Testis (tissue), 3 donors: ENCODE results near the gene BCL11B. TPM values are rescaled to one million over a fixed set of nuclear protein-coding genes. Genes with fewer than 3 reads are reported as not detected.

ENCODE experiments used
- DNase-seq: peaks from one replicate; pipeline ENCODE4 v3.0.0-alpha.2; 2019
- H3K27ac ChIP-seq, 2 donors: fragments of 200-600 bp; sonication (generic); one replicate each; pipeline ENCODE4 v1.5.1; 2019
- H3K27me3 ChIP-seq: fragments of 200-600 bp; sonication (generic); one replicate; pipeline ENCODE4 v1.5.1; 2019
- H3K36me3 ChIP-seq: fragments of 200-600 bp; sonication (generic); one replicate; pipeline ENCODE4 v1.5.1; 2017; ENCODE audit warnings: low read depth; ENCODE audit errors: missing control alignments
- H3K4me1 ChIP-seq: fragments of 200-600 bp; sonication (generic); one replicate; pipeline ENCODE4 v1.5.1; 2019
- H3K4me3 ChIP-seq, 2 donors: fragments of 200-600 bp; sonication (generic); one replicate each; pipeline ENCODE4 v1.5.1; 2017 to 2019
- H3K9me3 ChIP-seq: fragments of 200-600 bp; sonication (generic); one replicate; pipeline ENCODE4 v1.5.1; 2017
- POLR2A ChIP-seq: fragments of 450-650 bp; IDR thresholded peaks from one replicate; pipeline ENCODE4 v1.6.1; 2017; ENCODE audit warnings: antibody characterized with exemption, mild to moderate bottlenecking, moderate library complexity
- WGBS, 2 donors: methylation state at CpG; one replicate each; pipeline ENCODE4 v1.1.5; 2018; 5-methylcytosine and 5-hydroxymethylcytosine counted together
- intact Hi-C: fragments of 100-400 bp; cut with DNase I; formaldehyde crosslinking; loops from one replicate; pipeline ENCODE4 v1.15.1; 2023; ENCODE audit warnings: low total_unique reads
- polyA plus RNA-seq: library from polyadenylated mRNA; stranded (reverse); fragments of 350-450 nt; fragmentation: Illumina TruSeq; extraction: RNeasy Lipid Tissue Mini Kit (QIAGEN cat#74804); gene quantifications from one replicate; pipeline ENCODE4 v1.2.3, GENCODE V29; 2014; ENCODE audit warnings: low read depth, low replicate concordance; ENCODE audit not compliant: insufficient read depth
- total RNA-seq, 2 donors: library from RNA; depleted of rRNA; stranded (reverse); fragments of >200 nt; gene quantifications; one replicate each; pipeline ENCODE4 v1.2.3, GENCODE V29; 2016
- TF ChIP-seq, protein P1 (sequence below), 3 experiments: fragments of 450-650 bp in 2 of 3; fragments of 200-600 bp in 1 of 3; sonication (generic) in 1 of 3; IDR thresholded peaks; one replicate each; pipeline ENCODE4 v1.5.1; 2016 to 2019; ENCODE audit warnings: antibody characterized with exemption in 3 of 3, mild to moderate bottlenecking in 2 of 3, moderate library complexity in 1 of 3

BCL11B gene
- total and polyA plus RNA-seq, 3 donors from 2014 or later, result 0.96 to 4.7 (median 4.4) TPM

DNA sequence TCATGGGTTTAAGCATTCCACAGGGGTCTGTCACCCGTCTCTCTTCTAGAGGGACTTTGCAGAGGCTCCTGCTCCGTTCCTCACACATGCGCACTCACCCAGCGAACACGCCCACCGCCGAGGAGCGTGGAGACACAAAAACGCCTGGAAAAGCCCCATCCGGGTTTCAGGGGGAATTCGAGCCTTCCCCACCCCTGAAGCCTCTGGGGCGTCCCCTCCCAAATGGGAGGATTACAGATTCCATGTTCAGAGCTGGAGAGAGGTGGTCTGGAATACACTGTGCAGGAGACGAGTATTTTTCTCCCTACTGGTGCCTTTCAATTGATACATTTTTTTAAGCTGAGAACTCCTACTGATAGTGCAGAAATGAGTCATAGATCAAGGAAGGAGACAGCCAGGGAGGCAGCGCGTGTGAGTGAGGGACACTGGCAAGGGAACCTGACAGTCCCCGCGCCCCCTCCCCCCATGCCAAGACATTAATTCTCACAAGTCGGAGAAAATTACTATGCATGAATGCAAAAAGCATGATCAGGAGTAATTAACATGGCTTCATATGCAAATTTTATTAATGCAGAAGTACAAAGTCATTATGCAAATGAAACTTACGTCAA lies 36.9 kb downstream of the BCL11B start:
- no peaks in the 10 kb centered on the region for H3K4me1 ChIP-seq
- H3K9me3 ChIP-seq, result no peaks in the 10 kb centered on the region
- 35 to 39% methylated on average over 17 to 19 of the region's 19 CpGs for WGBS, 2 donors
- no peaks in the 10 kb centered on the region for H3K27me3 ChIP-seq
- H3K27ac ChIP-seq, result no peak overlapping the region
- DNase-seq, result no peak
- TF ChIP-seq POLR2A, result no peak
- TF ChIP-seq, protein P1, sequence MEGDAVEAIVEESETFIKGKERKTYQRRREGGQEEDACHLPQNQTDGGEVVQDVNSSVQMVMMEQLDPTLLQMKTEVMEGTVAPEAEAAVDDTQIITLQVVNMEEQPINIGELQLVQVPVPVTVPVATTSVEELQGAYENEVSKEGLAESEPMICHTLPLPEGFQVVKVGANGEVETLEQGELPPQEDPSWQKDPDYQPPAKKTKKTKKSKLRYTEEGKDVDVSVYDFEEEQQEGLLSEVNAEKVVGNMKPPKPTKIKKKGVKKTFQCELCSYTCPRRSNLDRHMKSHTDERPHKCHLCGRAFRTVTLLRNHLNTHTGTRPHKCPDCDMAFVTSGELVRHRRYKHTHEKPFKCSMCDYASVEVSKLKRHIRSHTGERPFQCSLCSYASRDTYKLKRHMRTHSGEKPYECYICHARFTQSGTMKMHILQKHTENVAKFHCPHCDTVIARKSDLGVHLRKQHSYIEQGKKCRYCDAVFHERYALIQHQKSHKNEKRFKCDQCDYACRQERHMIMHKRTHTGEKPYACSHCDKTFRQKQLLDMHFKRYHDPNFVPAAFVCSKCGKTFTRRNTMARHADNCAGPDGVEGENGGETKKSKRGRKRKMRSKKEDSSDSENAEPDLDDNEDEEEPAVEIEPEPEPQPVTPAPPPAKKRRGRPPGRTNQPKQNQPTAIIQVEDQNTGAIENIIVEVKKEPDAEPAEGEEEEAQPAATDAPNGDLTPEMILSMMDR (IDR thresholded peaks at IDR 0.05), result no peak
- H3K36me3 ChIP-seq, result no peaks in the 10 kb centered on the region
- intact Hi-C loops, result no loop called here
- H3K4me3 ChIP-seq, result no peak overlapping the region

DNA sequence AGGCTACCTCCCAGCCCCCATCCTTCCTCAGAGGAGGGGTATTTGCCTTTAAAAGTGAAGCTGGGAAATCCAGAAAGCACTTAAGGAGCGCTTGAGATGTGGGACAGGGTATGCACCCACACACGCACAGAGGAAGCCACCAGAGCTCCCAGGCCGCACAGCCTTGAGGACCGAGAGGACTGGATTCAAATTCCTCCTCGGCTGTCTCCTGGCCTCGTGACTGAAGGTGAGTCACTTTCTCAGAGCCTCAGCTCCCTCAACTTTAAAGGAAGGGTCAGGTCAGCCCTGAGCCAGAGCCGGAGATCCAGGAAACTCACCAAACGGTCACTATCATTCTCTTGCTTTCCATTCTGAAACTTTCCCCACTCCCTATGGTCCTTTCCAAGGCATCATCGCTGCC lies 37.6 kb downstream of the BCL11B start:
- Histone ChIP-seq H3K9me3 (no peaks in the 10 kb centered on the region), H3K4me3 (no peak overlapping the region), H3K36me3 (no peaks in the 10 kb centered on the region), H3K27ac (no peak overlapping the region), H3K27me3 (no peaks in the 10 kb centered on the region), H3K4me1 (no peaks in the 10 kb centered on the region)
- TF ChIP-seq, protein P1 (IDR thresholded peaks at IDR 0.05), result no peak
- TF ChIP-seq POLR2A, result no peak
- no peak for DNase-seq
- 72 to 84% methylated on average over 9 of the region's 9 CpGs for WGBS, 2 donors
- intact Hi-C loops, result no loop called here

DNA sequence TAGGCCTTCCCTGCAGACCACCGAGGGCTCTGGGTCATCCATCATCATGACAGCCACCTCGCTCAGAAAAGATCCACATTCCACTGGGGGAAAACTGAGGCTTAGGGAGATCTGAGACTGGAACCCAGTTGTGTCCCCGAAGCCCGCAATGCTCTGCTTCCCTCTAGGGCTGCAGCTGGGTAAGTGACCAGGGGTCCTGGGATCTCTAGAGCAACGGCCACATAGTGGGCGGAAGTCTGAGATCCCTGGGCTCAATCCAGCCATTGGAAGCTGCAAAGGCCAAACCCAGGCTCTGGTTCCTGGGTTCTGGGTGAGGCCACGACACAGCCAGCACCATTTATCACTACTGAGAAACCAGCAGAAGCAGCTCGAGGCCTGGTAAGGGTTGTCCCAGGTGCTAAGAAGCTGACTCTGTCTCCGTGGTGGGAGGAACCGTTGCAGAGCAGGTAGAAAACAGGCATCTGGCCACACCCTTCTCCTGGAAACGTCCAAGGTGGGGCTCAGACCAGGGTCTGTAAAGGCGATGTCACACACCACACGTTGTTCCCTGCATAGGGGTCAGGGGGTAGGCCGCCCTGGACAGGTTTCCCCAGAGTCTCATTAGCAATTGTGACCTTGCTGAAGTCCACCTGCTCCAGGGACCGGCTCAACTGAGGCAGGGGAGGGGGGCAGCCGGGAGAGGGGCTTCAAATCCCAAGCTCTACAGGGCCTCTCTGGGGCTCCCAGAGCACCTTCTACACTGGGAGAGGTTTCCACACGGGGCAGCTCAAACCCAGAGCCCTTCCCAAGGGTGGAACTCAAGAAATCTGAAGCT lies 38.6 kb downstream of the BCL11B start:
- intact Hi-C loops, result no loop called here
- DNase-seq, result no peak
- H3K4me3 ChIP-seq, result no peak overlapping the region
- no peaks in the 10 kb centered on the region for H3K36me3 ChIP-seq
- H3K27ac ChIP-seq, result no peak overlapping the region
- no peaks in the 10 kb centered on the region for H3K27me3 ChIP-seq
- TF ChIP-seq, protein P1 (IDR thresholded peaks at IDR 0.05), result no peak
- TF ChIP-seq POLR2A, result no peak
- no peaks in the 10 kb centered on the region for H3K9me3 ChIP-seq
- WGBS, 2 donors, result 83 to 88% methylated on average over 12 to 17 of the region's 17 CpGs
- H3K4me1 ChIP-seq, result no peaks in the 10 kb centered on the region

DNA sequence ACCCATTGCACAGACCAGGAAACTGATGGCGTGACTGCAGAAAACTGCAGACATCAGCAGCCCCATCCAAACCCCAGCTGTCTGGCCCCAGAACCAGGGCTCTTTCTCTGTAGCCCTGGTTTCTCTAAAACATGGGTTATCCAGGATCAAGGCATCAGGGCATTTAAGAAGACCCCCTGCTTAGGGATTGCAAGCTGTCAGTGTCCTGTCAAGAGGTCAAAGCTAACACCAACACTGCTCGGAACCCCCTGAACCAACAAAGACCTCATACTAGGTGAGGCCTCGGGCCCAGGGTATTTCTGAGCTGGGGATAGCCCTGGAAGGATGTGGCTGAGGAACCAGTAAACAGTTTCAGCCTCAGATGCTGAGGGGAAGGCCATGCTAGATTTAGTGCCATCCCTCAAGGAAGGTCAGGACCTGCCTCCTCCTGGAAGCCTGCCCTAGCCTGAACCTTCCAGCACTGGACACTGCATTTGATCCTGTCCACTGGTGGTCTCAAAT lies 39.2 kb downstream of the BCL11B start:
- intact Hi-C loops, result no loop called here
- no peaks in the 10 kb centered on the region for H3K9me3 ChIP-seq
- TF ChIP-seq POLR2A, result no peak
- TF ChIP-seq, protein P1 (IDR thresholded peaks at IDR 0.05), result no peak
- no peak overlapping the region for H3K27ac ChIP-seq
- DNase-seq, result no peak
- H3K4me1 ChIP-seq, result no peaks in the 10 kb centered on the region
- no peaks in the 10 kb centered on the region for H3K36me3 ChIP-seq
- H3K27me3 ChIP-seq, result no peaks in the 10 kb centered on the region
- H3K4me3 ChIP-seq, result no peak overlapping the region
- 90 to 100% methylated on average over 1 to 3 of the region's 3 CpGs for WGBS, 2 donors
